Endodermal cell (in vitro differentiated cells): ENCODE results near the gene TIMM21. TPM values are rescaled to one million over a fixed set of nuclear protein-coding genes. Genes with fewer than 3 reads are reported as not detected.

Experiments used
- DNase-seq: peaks from one replicate; pipeline ENCODE4 v3.0.0-alpha.2; 2017
- H3K27ac ChIP-seq: 2 replicates; pipeline ENCODE4 v1.5.1; 2013; ENCODE audit warnings: mild to moderate bottlenecking, low read depth, low read length, moderate library complexity
- H3K27me3 ChIP-seq: 2 replicates; pipeline ENCODE4 v1.6.1; 2013; ENCODE audit warnings: mild to moderate bottlenecking, low read length, moderate library complexity; ENCODE audit not compliant: insufficient read depth, control insufficient read depth, poor library complexity, severe bottlenecking
- H3K36me3 ChIP-seq: 2 replicates; pipeline ENCODE4 v1.7.0; 2013; ENCODE audit warnings: mild to moderate bottlenecking, low read length, moderate library complexity; ENCODE audit not compliant: control insufficient read depth, insufficient read depth
- H3K4me1 ChIP-seq: one replicate; pipeline ENCODE4 v1.7.0; 2013; ENCODE audit warnings: low read length; ENCODE audit not compliant: control insufficient read depth, insufficient read depth
- H3K4me3 ChIP-seq: 2 replicates; pipeline ENCODE4 v1.5.1; 2013; ENCODE audit warnings: mild to moderate bottlenecking, low read length, moderate library complexity
- H3K9ac ChIP-seq: 2 replicates; pipeline ENCODE4 v1.6.1; 2013; ENCODE audit warnings: mild to moderate bottlenecking, low read length, moderate library complexity; ENCODE audit not compliant: poor library complexity, severe bottlenecking; ENCODE audit errors: extremely low read depth
- H3K9me3 ChIP-seq: 2 replicates; pipeline ENCODE4 v1.6.1; 2013; ENCODE audit warnings: mild to moderate bottlenecking, low read length, moderate library complexity; ENCODE audit not compliant: control insufficient read depth
- H3K27ac Mint-ChIP-seq: 2 replicates; pipeline ENCODE4 v1.8.0; 2020; ENCODE audit warnings: mixed read lengths
- H3K27me3 Mint-ChIP-seq: 2 replicates; pipeline ENCODE4 v1.8.0; 2021; ENCODE audit warnings: mild to moderate bottlenecking, mixed read lengths; ENCODE audit not compliant: insufficient read depth
- H3K36me3 Mint-ChIP-seq: 2 replicates; pipeline ENCODE4 v1.8.0; 2020; ENCODE audit warnings: low read depth, mixed read lengths
- H3K4me1 Mint-ChIP-seq: 2 replicates; pipeline ENCODE4 v1.8.0; 2020; ENCODE audit warnings: mixed read lengths
- H3K4me3 Mint-ChIP-seq: 2 replicates; pipeline ENCODE4 v1.8.0; 2020; ENCODE audit warnings: mild to moderate bottlenecking, moderate library complexity, mixed read lengths
- H3K9me3 Mint-ChIP-seq: 2 replicates; pipeline ENCODE4 v1.8.0; 2020; ENCODE audit warnings: mild to moderate bottlenecking, mixed read lengths
- CTCF ChIP-seq: fragments of 200-600 bp; sonication (generic); conservative IDR thresholded peaks from 2 replicates; pipeline ENCODE4 v1.5.0; 2021; ENCODE audit warnings: antibody characterized with exemption, mild to moderate bottlenecking
- WGBS, 2 experiments: methylation state at CpG; one replicate each; pipeline versions ENCODE4 v1.1.5 to v1.1.7; 2013; ENCODE audit warnings: missing lambda C conversion rate in 2 of 2, mixed read lengths in 1 of 2; ENCODE audit not compliant: insufficient coverage in 1 of 2, insufficient read length in 1 of 2; 5-methylcytosine and 5-hydroxymethylcytosine counted together
- total RNA-seq, 2 donors: library from RNA; stranded (reverse); fragmentation: NEBNext Ultra II Directional in 1 of 2; extraction: Animal tissue kit (Norgen Biotek cat#: 25700) in 1 of 2; gene quantifications; 2 replicates in 1 of 2; 3 replicates in 1 of 2; pipeline ENCODE4 v1.2.1, GENCODE V29; 2021

Gene TIMM21
- total RNA-seq, 2 donors from 2014 or later: 28.8 to 30.2 TPM

DNA sequence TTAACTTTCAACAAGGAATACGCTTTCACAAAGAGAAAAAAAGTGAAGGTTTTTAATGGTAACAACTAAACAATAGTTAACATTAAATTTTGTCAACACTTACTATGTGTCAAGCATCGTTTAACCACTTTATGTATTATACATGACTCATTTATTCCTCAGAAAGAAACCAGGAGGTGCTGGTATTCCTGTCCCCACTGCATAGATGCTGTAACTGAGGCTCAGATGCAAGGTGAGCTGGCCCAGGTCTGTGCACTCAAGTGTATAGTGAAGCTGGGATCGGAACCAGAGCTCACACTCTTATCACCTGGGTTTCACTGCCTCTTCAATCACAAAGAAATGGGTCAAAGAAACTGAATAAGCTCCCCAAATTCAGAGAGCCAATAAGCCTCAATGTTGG lies 17.2 kb upstream of the TIMM21 start:
- Histone ChIP-seq H3K27me3 (no peaks in the 10 kb centered on the region), H3K36me3 (no peaks in the 10 kb centered on the region), H3K9me3 (no peaks in the 10 kb centered on the region), H3K4me1 (no peaks in the 10 kb centered on the region), H3K4me3 (no peak overlapping the region), H3K9ac (no peak overlapping the region), H3K27ac (no peak overlapping the region)
- H3K4me3 Mint-ChIP-seq: no peak overlapping the region
- H3K9me3 Mint-ChIP-seq: no peaks in the 10 kb centered on the region
- H3K27ac Mint-ChIP-seq: no peak overlapping the region
- no peaks in the 10 kb centered on the region for H3K36me3 Mint-ChIP-seq
- 67% methylated on average over 2 of the region's 3 CpGs; no CpG with 5 or more reads in 1 of the 2 experiments for WGBS, 2 experiments
- H3K4me1 Mint-ChIP-seq: no peaks in the 10 kb centered on the region
- no peak for TF ChIP-seq CTCF
- no peaks in the 10 kb centered on the region for H3K27me3 Mint-ChIP-seq
- no peak for DNase-seq

GRCh38 chr18:74132201-74132600 lies 16.1 kb upstream of the TIMM21 start:
- no peaks in the 10 kb centered on the region for H3K9me3 ChIP-seq
- no peak for DNase-seq
- H3K4me3 Mint-ChIP-seq: no peak overlapping the region
- H3K27ac Mint-ChIP-seq: no peak overlapping the region
- no peaks in the 10 kb centered on the region for H3K4me1 Mint-ChIP-seq
- H3K4me1 ChIP-seq: no peaks in the 10 kb centered on the region
- no peaks in the 10 kb centered on the region for H3K9me3 Mint-ChIP-seq
- no peaks in the 10 kb centered on the region for H3K27me3 Mint-ChIP-seq
- no peak overlapping the region for H3K9ac ChIP-seq
- no peaks in the 10 kb centered on the region for H3K27me3 ChIP-seq
- no peak for TF ChIP-seq CTCF
- no peak overlapping the region for H3K27ac ChIP-seq
- no peak overlapping the region for H3K4me3 ChIP-seq
- no peaks in the 10 kb centered on the region for H3K36me3 ChIP-seq
- 91% methylated on average over 3 of the region's 3 CpGs; no CpG with 5 or more reads in 1 of the 2 experiments for WGBS, 2 experiments
- no peaks in the 10 kb centered on the region for H3K36me3 Mint-ChIP-seq

DNA sequence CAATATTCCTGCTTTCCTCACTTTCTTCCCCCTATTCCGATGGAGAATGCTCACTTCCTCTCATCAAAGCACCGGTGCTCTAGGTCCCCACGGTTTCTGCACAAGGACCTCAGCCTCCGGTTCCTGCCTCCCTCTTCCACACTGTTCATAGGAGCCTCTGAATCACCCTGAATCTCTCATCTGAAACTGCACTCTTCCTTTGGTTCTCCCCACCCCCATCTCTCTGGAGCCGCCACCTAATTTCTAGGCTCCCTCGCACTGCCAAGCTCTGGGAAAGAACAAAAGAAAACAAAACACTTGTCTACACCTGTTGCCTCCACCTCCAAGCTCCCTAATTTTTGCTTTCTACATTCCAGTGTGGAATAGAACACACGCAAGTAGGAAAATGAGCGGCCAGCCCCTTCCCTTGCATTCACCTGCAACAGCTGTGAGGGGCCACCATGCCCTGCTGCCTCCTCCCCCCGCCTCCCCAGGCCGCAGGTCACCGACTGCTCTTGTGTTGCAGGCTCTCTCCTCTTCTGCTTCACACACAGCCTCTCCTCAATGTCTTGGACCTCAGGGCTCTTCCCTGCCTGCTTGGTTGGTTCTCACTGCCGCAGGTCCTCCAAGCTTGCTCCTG lies 10.3 kb upstream of the TIMM21 start:
- 88 to 92% methylated on average over 5 to 12 of the region's 12 CpGs for WGBS, 2 experiments
- peaks cover 8% of the 10 kb centered on the region for H3K27me3 ChIP-seq

More for the DNA sequence above, 10.3 kb upstream of the TIMM21 start:
- DNase-seq: no peak
- no peak overlapping the region for H3K27ac ChIP-seq
- H3K4me3 ChIP-seq: no peak overlapping the region
- Mint-ChIP-seq H3K4me3 (no peak overlapping the region), H3K9me3 (no peaks in the 10 kb centered on the region), H3K27me3 (peaks cover 11% of the 10 kb centered on the region), H3K36me3 (no peaks in the 10 kb centered on the region), H3K4me1 (no peaks in the 10 kb centered on the region), H3K27ac (no peak overlapping the region)
- no peak overlapping the region for H3K9ac ChIP-seq
- no peaks in the 10 kb centered on the region for H3K36me3 ChIP-seq
- no peaks in the 10 kb centered on the region for H3K9me3 ChIP-seq
- H3K4me1 ChIP-seq: no peaks in the 10 kb centered on the region
- no peak for TF ChIP-seq CTCF
